ENCODE measurements around the gene NEURL2.

Gene NEURL2

GRCh38 chr20:45867136-45867818 is 23.7 kb downstream of the NEURL2 start:
- DNase-seq: no peak

GRCh38 chr20:45866454-45866853 is 24.6 kb downstream of the NEURL2 start:
- DNase-seq: no peak

- DNase-seq: no peak
Measured at GRCh38 chr20:45863543-45864470, 27.2 kb downstream of the NEURL2 start.

GRCh38 chr20:45861221-45862075 is 29.6 kb downstream of the NEURL2 start:
- DNase-seq: peak; percentile 54

- DNase-seq: no peak
Measured at GRCh38 chr20:45860560-45861220, 30.3 kb downstream of the NEURL2 start.

- no peak for DNase-seq
Measured at GRCh38 chr20:45859916-45860315, 31.1 kb downstream of the NEURL2 start.

GRCh38 chr20:45857882-45858216 is 33.2 kb downstream of the NEURL2 start:
- DNase-seq: no peak

- peak; percentile 100 for DNase-seq
Measured at GRCh38 chr20:45857114-45857881, 33.7 kb downstream of the NEURL2 start, which contains the start of the genes ACOT8 and ZSWIM3. TSS of gene ACOT8 (minus strand) at chr20:45857392. CDS start at chr20:45857315, 77 bp downstream. TSS of gene ZSWIM3 (plus strand) at chr20:45857614. CDS start at chr20:45857826, 212 bp downstream.

- no peak for DNase-seq
Measured at GRCh38 chr20:45853484-45853883, 37.5 kb downstream of the NEURL2 start.

- DNase-seq: no peak
Measured at GRCh38 chr20:45852326-45852725, 38.7 kb downstream of the NEURL2 start.

- no peak for DNase-seq
Measured at GRCh38 chr20:45851501-45851900, 39.5 kb downstream of the NEURL2 start.

- DNase-seq: no peak
Measured at GRCh38 chr20:45850926-45851325, 40.1 kb downstream of the NEURL2 start.

GRCh38 chr20:45850238-45850637 is 40.8 kb downstream of the NEURL2 start:
- no peak for DNase-seq

GRCh38 chr20:45848969-45849582 is 41.9 kb downstream of the NEURL2 start:
- no peak for DNase-seq

- DNase-seq: no peak
Measured at GRCh38 chr20:45848421-45848820, 42.6 kb downstream of the NEURL2 start.

GRCh38 chr20:45845452-45845851 is 45.6 kb downstream of the NEURL2 start:
- DNase-seq: no peak

GRCh38 chr20:45843506-45843905 is 47.5 kb downstream of the NEURL2 start:
- DNase-seq: no peak

- DNase-seq: no peak
Measured at GRCh38 chr20:45842169-45842812, 48.7 kb downstream of the NEURL2 start.

GRCh38 chr20:45841407-45842129 is 49.4 kb downstream of the NEURL2 start:
- no peak for DNase-seq

GRCh38 chr20:45840700-45841198 is 50.3 kb downstream of the NEURL2 start:
- no peak for DNase-seq
